GM12891 (cell line): ENCODE measurements around the gene HDDC2.

Experiments used
- DNase-seq: peaks from one replicate; pipeline ENCODE4 v3.0.0; 2011; ENCODE audit warnings: low spot score; ENCODE audit not compliant: insufficient read length
- FAIRE-seq: peaks from 2 replicates; lab custom pipeline; 2011; peaks lifted over from hg19 to GRCh38; lab: Jason Lieb, UNC
- PAX5 ChIP-seq: IDR thresholded peaks from 2 replicates; pipeline ENCODE4 v1.6.1; 2011; ENCODE audit warnings: low read length, moderate library complexity, mild to moderate bottlenecking; ENCODE audit not compliant: insufficient read depth, severe bottlenecking
- POLR2A ChIP-seq: IDR thresholded peaks from 2 replicates; pipeline ENCODE4 v1.6.1; 2011; ENCODE audit warnings: low read depth, low read length, control low read depth
- POLR2AphosphoS5 ChIP-seq: IDR thresholded peaks from 2 replicates; pipeline ENCODE4 v1.6.1; 2011; ENCODE audit warnings: low read depth, low read length, control low read depth
- POU2F2 ChIP-seq: IDR thresholded peaks from 2 replicates; pipeline ENCODE4 v1.6.1; 2011; ENCODE audit warnings: low read depth, mild to moderate bottlenecking, control low read depth, low read length, moderate library complexity
- SPI1 ChIP-seq: IDR thresholded peaks from 2 replicates; pipeline ENCODE4 v1.6.1; 2011; ENCODE audit warnings: low read depth, low read length, control low read depth
- TAF1 ChIP-seq: IDR thresholded peaks from 2 replicates; pipeline ENCODE4 v1.6.1; 2011; ENCODE audit warnings: low read depth, low read length, control low read depth

HDDC2 gene

DNA sequence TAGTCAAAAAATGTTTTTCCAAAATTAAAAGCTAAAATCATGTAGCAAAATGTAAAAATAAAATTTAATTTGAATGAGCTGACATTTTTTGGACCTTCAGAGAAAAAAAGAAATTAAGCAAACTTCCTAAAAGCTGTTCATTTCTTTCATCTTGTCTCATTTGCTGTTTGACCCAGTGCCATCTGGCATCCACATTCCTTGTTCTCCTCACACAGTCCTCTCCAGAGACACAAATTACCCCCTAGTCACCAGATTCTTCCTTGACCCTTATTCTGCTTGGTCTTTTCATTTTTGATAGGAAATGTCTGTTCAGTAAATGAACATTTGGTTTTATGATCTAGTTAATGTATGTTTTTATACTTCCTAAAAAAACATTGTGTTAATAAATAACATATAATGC is 55.2 kb downstream of the HDDC2 start:
- FAIRE-seq: no peak
- TF ChIP-seq POU2F2 (no peak), TAF1 (no peak), POLR2A (no peak), SPI1 (no peak), POLR2AphosphoS5 (no peak), PAX5 (no peak)
- DNase-seq: no peak

DNA sequence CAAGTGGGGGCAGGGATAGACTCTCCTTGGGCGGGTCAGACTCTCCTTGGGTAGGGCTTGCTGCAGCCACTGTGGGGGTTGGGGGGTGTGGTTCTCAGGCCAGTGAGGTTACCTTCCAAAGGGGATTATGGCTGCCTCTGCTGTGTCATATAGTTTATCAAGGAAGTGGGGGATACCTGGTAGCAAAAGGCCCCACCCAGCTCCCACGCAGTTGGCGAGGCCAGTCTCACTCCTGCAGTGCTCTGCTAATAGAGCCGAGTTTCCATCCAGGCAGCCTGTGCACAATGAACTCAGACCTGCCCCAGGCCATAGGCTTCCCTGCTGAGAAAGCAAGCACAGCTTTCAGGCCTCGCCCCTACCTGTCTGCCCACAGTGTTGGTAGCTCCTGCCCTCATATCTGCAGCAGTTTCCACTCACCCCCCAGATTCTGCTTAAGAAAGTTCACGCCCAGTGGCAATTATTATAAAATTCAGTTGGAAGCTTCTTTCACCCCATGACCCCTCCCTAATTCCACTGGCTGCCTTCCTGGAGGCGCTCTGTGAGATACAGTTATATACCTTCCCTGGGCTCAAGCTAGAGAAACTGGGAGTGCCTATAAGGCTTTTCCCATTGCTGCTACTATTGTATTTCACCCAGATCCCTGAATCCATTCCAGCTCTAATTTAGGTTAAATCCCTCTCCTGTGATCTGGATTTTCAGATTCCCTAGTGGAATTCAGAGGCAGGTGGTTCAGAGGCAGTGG is 56.1 kb downstream of the HDDC2 start:
- DNase-seq (no peak), FAIRE-seq (no peak)
- TF ChIP-seq POLR2A (no peak), PAX5 (no peak), POLR2AphosphoS5 (no peak), SPI1 (no peak), TAF1 (no peak), POU2F2 (no peak)

GRCh38 chr6:125245109-125245508 is 56.7 kb downstream of the HDDC2 start:
- DNase-seq (no peak), FAIRE-seq (no peak)
- TF ChIP-seq SPI1: no peak
- no peak for TF ChIP-seq POU2F2
- TF ChIP-seq PAX5: no peak
- TF ChIP-seq POLR2AphosphoS5: no peak
- TF ChIP-seq POLR2A: no peak
- no peak for TF ChIP-seq TAF1

DNA sequence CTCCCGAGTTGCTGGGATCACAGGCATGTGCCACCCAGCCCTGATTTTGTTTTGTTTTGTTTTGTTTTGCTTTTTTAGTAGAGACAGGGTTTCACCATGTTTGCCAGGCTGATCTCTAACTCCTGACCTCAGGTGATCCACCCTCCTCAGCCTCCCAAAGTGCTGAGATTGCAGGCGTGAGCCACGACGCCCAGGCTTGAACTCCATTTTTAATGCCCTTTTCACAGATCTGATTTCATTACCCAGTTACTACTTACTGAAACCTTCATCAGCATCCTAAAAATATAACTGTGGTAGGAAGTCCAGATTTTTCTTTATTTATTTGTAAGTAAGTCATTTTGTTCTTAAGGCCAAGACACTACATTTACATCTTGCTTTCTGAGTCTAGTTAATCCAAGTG is 64.0 kb downstream of the HDDC2 start:
- TF ChIP-seq PAX5: no peak
- TF ChIP-seq SPI1: no peak
- TF ChIP-seq POU2F2: no peak
- no peak for TF ChIP-seq TAF1
- no peak for TF ChIP-seq POLR2AphosphoS5
- TF ChIP-seq POLR2A: no peak
- FAIRE-seq: no peak
- no peak for DNase-seq

DNA sequence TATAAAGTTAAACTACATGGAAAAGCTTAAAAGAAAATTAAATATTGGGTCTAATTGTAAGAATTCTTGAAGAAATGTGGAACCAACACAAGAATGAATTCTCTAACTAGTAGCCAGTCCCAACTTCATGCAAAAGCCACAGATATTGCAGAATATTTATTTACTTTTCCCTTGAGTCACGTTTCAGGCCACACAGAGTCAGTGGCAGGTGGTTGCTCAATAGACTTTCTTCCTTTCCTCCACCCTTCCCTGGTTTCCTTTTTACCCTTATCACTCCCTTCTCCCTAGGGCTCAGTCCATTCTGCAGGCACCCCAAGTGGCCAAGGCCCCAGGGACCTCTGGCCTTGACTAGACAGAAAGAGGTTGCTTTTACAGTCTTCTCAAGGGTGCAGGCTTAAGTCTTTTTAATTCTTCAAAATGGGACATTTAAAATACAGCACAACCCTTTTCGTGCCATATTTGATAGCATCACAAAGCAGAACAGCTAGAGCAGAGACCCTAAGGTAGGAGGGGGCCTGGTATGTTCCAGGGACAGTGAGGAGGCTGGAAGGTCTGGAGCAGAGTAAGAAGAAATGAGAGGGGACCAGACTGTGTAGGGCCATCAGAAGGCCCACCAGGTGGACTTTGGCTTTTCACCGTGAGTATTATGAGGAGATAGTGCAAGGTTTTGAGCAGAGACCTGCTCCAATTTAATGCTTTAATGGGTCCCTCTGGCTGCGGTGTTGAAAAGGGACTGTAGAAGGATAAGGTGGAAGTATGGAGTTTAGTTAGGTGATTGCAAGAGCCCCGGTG is 65.0 kb downstream of the HDDC2 start:
- no peak for DNase-seq
- no peak for FAIRE-seq
- TF ChIP-seq SPI1 (no peak), PAX5 (no peak), POU2F2 (no peak), POLR2AphosphoS5 (no peak), TAF1 (no peak), POLR2A (no peak)

GRCh38 chr6:125233202-125233601 is 68.6 kb downstream of the HDDC2 start:
- FAIRE-seq: no peak
- TF ChIP-seq SPI1 (no peak), PAX5 (no peak), POLR2A (no peak), POU2F2 (no peak), TAF1 (no peak), POLR2AphosphoS5 (no peak)
- DNase-seq: no peak

GRCh38 chr6:125232466-125232865 is 69.3 kb downstream of the HDDC2 start:
- TF ChIP-seq POLR2AphosphoS5 (no peak), PAX5 (no peak), POU2F2 (no peak), TAF1 (no peak), POLR2A (no peak), SPI1 (no peak)
- no peak for DNase-seq
- FAIRE-seq: no peak

GRCh38 chr6:125231574-125232343 is 70.0 kb downstream of the HDDC2 start:
- FAIRE-seq: no peak
- TF ChIP-seq SPI1: no peak
- TF ChIP-seq POU2F2: no peak
- TF ChIP-seq POLR2AphosphoS5: no peak
- TF ChIP-seq PAX5: no peak
- TF ChIP-seq POLR2A: no peak
- no peak for TF ChIP-seq TAF1
- no peak for DNase-seq

DNA sequence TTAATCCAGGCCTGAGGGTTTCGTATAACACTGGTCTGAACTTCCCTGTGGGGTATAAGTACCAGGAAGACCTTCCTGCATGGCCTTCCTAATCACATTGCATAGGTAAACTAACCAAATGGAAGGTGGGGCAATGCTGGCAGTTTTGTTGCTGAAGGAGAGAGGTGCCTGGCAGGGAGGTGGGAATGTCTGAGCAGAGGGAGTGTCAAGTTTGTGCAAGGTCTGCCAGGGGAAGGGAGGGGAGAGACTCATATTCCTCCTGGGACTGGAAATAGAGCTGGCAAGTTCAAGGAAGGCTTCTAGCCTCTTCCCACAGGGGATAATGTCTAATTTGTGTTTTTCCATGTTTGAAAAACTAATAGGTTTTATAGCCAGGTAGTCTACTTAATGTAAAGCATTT is 70.6 kb downstream of the HDDC2 start:
- DNase-seq: no peak
- FAIRE-seq: no peak
- no peak for TF ChIP-seq POU2F2
- TF ChIP-seq PAX5: no peak
- TF ChIP-seq SPI1: no peak
- no peak for TF ChIP-seq POLR2AphosphoS5
- no peak for TF ChIP-seq TAF1
- TF ChIP-seq POLR2A: no peak
